Upper lobe of right lung (tissue), 1 donor: ENCODE results near the gene MARK1. TPM values are rescaled to one million over a fixed set of nuclear protein-coding genes. Genes with fewer than 3 reads are reported as not detected.

ENCODE experiments used
- ATAC-seq: fragments of 200-7000 bp; cut with Tn5 transposase; one replicate; pipeline ENCODE4 v1.9.1; 2020; ENCODE audit warnings: mild to moderate bottlenecking, moderate library complexity
- DNase-seq: peaks from one replicate; pipeline ENCODE4 v3.0.0-alpha.2; 2020
- H3K27ac ChIP-seq: fragments of 200-600 bp; one replicate; pipeline ENCODE4 v1.8.0; 2022
- H3K27me3 ChIP-seq: fragments of 200-600 bp; one replicate; pipeline ENCODE4 v1.8.0; 2022; ENCODE audit warnings: mild to moderate bottlenecking
- H3K36me3 ChIP-seq: fragments of 200-600 bp; one replicate; pipeline ENCODE4 v1.8.0; 2022
- H3K4me1 ChIP-seq: fragments of 200-600 bp; one replicate; pipeline ENCODE4 v1.8.0; 2022
- H3K4me3 ChIP-seq: fragments of 200-600 bp; one replicate; pipeline ENCODE4 v1.8.0; 2022; ENCODE audit warnings: mild to moderate bottlenecking
- H3K9me3 ChIP-seq: fragments of 200-600 bp; one replicate; pipeline ENCODE4 v1.8.0; 2022
- CTCF ChIP-seq: fragments of 200-600 bp; IDR thresholded peaks from one replicate; pipeline ENCODE4 v1.8.0; 2022; ENCODE audit warnings: antibody characterized with exemption
- intact Hi-C: fragments of 100-400 bp; cut with DNase I; formaldehyde crosslinking; loops from one replicate; pipeline ENCODE4 v1.11.0; 2022
- total RNA-seq: library from RNA; stranded (reverse); fragmentation: NEBNext Ultra II Directional; extraction: Animal tissue kit (Norgen Biotek cat#: 25700); gene quantifications from one replicate; pipeline ENCODE4 v1.2.1, GENCODE V29; 2021
- donor health status: DM: no; HTN: yes; CAD: no; lungs with severe emphysema.

Gene MARK1
- total RNA-seq, 1 donor from 2014 or later = 2.3 TPM

- H3K27ac ChIP-seq = no peak overlapping the region
- DNase-seq = no peak
- no peaks in the 10 kb centered on the region for H3K4me1 ChIP-seq
- no peak for TF ChIP-seq CTCF
- no peaks in the 10 kb centered on the region for H3K36me3 ChIP-seq
- intact Hi-C loops = no loop called here
- H3K4me3 ChIP-seq = no peak overlapping the region
- H3K9me3 ChIP-seq = no peaks in the 10 kb centered on the region
- H3K27me3 ChIP-seq = no peaks in the 10 kb centered on the region
- ATAC-seq = no peak
Observed at GRCh38 chr1:220708936-220709801, 181.2 kb downstream of the MARK1 start.

- Histone ChIP-seq H3K27me3 (no peaks in the 10 kb centered on the region), H3K9me3 (no peaks in the 10 kb centered on the region), H3K4me1 (no peaks in the 10 kb centered on the region), H3K27ac (no peak overlapping the region), H3K4me3 (no peak overlapping the region), H3K36me3 (no peaks in the 10 kb centered on the region)
- ATAC-seq = no peak
- TF ChIP-seq CTCF = no peak
- no peak for DNase-seq
- intact Hi-C loops = no loop called here
Observed at GRCh38 chr1:220710333-220710732, 182.4 kb downstream of the MARK1 start.

- no peaks in the 10 kb centered on the region for H3K4me1 ChIP-seq
- no peaks in the 10 kb centered on the region for H3K27me3 ChIP-seq
- intact Hi-C loops = no loop called here
- DNase-seq = no peak
- H3K4me3 ChIP-seq = no peak overlapping the region
- no peak overlapping the region for H3K27ac ChIP-seq
- no peak for TF ChIP-seq CTCF
- H3K9me3 ChIP-seq = no peaks in the 10 kb centered on the region
- H3K36me3 ChIP-seq = no peaks in the 10 kb centered on the region
- peak; percentile 60 for ATAC-seq
Observed at GRCh38 chr1:220711056-220711809, 183.3 kb downstream of the MARK1 start.

Other genes with a start within 250 kb of the MARK1 start
- 35.3 TPM for gene C1orf115, start 162.2 kb downstream of the MARK1 start, total RNA-seq
- 58.6 TPM for gene MTARC2, start 220.2 kb downstream of the MARK1 start, total RNA-seq